ENCODE measurements around the gene LRP5. TPM values are rescaled to one million over a fixed set of nuclear protein-coding genes. Genes with fewer than 3 reads are reported as not detected.

LRP5 gene
- total RNA-seq, 1 donor from 2014 or later: 42.5 TPM

GRCh38 chr11:68459886-68460740 lies 147.7 kb downstream of the LRP5 start:
- DNase-seq (ENCODE audit: extremely low spot score in 2 of 2): peak in 1 of 2 donors; percentile 100
- Histone ChIP-seq H3K4me1 (peaks cover 37% of the 10 kb centered on the region), H3K36me3 (no peaks in the 10 kb centered on the region), H3K27me3 (no peaks in the 10 kb centered on the region), H3K9me3 (no peaks in the 10 kb centered on the region), H3K27ac (peak overlapping the region; percentile 98), H3K4me3 (peak overlapping the region; percentile 86 to 98)
- intact Hi-C loops (cut with DNase I): no loop called here
- TF ChIP-seq, protein P1, sequence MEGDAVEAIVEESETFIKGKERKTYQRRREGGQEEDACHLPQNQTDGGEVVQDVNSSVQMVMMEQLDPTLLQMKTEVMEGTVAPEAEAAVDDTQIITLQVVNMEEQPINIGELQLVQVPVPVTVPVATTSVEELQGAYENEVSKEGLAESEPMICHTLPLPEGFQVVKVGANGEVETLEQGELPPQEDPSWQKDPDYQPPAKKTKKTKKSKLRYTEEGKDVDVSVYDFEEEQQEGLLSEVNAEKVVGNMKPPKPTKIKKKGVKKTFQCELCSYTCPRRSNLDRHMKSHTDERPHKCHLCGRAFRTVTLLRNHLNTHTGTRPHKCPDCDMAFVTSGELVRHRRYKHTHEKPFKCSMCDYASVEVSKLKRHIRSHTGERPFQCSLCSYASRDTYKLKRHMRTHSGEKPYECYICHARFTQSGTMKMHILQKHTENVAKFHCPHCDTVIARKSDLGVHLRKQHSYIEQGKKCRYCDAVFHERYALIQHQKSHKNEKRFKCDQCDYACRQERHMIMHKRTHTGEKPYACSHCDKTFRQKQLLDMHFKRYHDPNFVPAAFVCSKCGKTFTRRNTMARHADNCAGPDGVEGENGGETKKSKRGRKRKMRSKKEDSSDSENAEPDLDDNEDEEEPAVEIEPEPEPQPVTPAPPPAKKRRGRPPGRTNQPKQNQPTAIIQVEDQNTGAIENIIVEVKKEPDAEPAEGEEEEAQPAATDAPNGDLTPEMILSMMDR (IDR thresholded peaks at IDR 0.05): no peak
- TF ChIP-seq POLR2A (IDR thresholded peaks at IDR 0.05) (no peak), POLR2AphosphoS5 (IDR thresholded peaks at IDR 0.05; ENCODE audit: insufficient read depth in 1 of 2, low read depth in 1 of 2) (peak; percentile 73 to 83)

DNA sequence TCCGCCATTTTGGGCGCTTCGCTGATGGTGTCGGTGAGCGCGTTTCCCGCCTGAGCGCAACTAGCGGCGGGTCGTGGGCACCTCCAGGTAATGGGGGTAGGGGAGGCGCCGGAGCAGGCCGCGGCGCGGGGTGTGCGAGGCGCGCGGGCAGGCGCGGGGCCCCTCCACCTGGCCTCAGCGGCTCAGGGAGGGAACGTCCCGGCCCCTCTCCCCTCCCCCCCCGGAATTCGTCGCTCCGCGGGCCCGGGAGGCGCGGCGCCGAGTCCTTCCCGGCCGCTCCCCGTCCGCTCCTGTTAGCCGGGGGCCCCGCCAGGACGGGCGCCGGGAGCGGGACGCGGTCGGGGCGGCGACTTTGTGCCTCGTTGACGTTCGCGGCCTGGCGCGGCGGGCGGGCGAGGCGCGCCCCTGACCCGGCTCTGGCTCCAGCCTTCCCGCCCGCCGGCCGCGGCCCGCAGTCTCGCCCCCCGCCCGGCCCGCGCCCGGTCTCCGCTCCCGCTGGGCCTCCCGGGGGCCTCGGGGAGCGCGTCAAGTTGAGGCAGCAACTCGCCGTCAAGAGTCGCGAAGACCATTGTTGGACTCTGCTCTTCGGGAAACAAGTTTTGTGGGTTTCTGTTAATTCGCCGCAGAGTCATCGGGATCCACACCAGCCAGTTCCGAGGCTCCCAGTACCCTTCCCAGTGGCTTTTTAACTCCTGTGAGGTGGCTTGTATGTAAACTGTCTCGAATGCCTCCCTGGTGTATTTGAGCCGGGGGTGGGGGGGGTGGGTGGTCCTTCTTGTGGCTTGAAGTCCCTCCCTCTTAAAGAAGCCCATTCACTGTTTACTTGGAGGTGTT lies 148.6 kb downstream of the LRP5 start, which contains the start of gene PPP6R3:
PPP6R3 (plus strand) TSS at position 12 of the 834 bp plus-strand sequence. CDS start 76,913 bp downstream, outside the sequence.
- TF ChIP-seq, protein P1 (IDR thresholded peaks at IDR 0.05): no peak
- TF ChIP-seq POLR2A (IDR thresholded peaks at IDR 0.05) (peak in 1 of 2 donors; percentile 67), POLR2AphosphoS5 (IDR thresholded peaks at IDR 0.05; ENCODE audit: insufficient read depth in 1 of 2, low read depth in 1 of 2) (no peak)
- H3K27me3 ChIP-seq: no peaks in the 10 kb centered on the region
- H3K4me3 ChIP-seq: peak within 1 kb of the TSS; percentile 86 to 98
- peak within 1 kb of the TSS; percentile 98 for H3K27ac ChIP-seq
- peaks cover 45% of the 10 kb centered on the region for H3K4me1 ChIP-seq
- DNase-seq (ENCODE audit: extremely low spot score in 2 of 2): no peak
- intact Hi-C loops (cut with DNase I): no loop called here
- H3K9me3 ChIP-seq: no peaks in the 10 kb centered on the region
- no peaks in the 10 kb centered on the region for H3K36me3 ChIP-seq

GRCh38 chr11:68461575-68461917 lies 149.2 kb downstream of the LRP5 start:
- TF ChIP-seq POLR2A (IDR thresholded peaks at IDR 0.05): no peak
- Histone ChIP-seq H3K27ac (peak overlapping the region; percentile 98), H3K36me3 (no peaks in the 10 kb centered on the region), H3K4me1 (peaks cover 51% of the 10 kb centered on the region), H3K9me3 (no peaks in the 10 kb centered on the region), H3K27me3 (no peaks in the 10 kb centered on the region), H3K4me3 (peak overlapping the region; percentile 86 to 98)
- intact Hi-C loops (cut with DNase I): no loop called here
- DNase-seq (ENCODE audit: extremely low spot score in 2 of 2): no peak

- H3K36me3 ChIP-seq: no peaks in the 10 kb centered on the region
- no peaks in the 10 kb centered on the region for H3K27me3 ChIP-seq
- DNase-seq (ENCODE audit: extremely low spot score in 2 of 2): no peak
- H3K9me3 ChIP-seq: no peaks in the 10 kb centered on the region
- no peak overlapping the region for H3K27ac ChIP-seq
- intact Hi-C loops (cut with DNase I): no loop called here
- TF ChIP-seq, protein P1 (IDR thresholded peaks at IDR 0.05): no peak
- no peak for TF ChIP-seq POLR2A (IDR thresholded peaks at IDR 0.05)
- no peak for TF ChIP-seq POLR2AphosphoS5 (IDR thresholded peaks at IDR 0.05; ENCODE audit: insufficient read depth in 1 of 2, low read depth in 1 of 2)
- H3K4me3 ChIP-seq: no peak overlapping the region
- H3K4me1 ChIP-seq: peaks cover 73% of the 10 kb centered on the region
Measured at GRCh38 chr11:68463714-68464113, 151.3 kb downstream of the LRP5 start.

GRCh38 chr11:68467201-68467834 lies 154.9 kb downstream of the LRP5 start:
- DNase-seq (ENCODE audit: extremely low spot score in 2 of 2): no peak
- H3K4me1 ChIP-seq: peaks cover 100% of the 10 kb centered on the region
- intact Hi-C loops (cut with DNase I): no loop called here

More at GRCh38 chr11:68467201-68467834, 154.9 kb downstream of the LRP5 start:
- no peaks in the 10 kb centered on the region for H3K36me3 ChIP-seq
- no peaks in the 10 kb centered on the region for H3K9me3 ChIP-seq
- H3K27me3 ChIP-seq: no peaks in the 10 kb centered on the region
- no peak overlapping the region for H3K4me3 ChIP-seq
- no peak overlapping the region for H3K27ac ChIP-seq
- TF ChIP-seq, protein P1 (IDR thresholded peaks at IDR 0.05): no peak
- no peak for TF ChIP-seq POLR2AphosphoS5 (IDR thresholded peaks at IDR 0.05; ENCODE audit: insufficient read depth in 1 of 2, low read depth in 1 of 2)

Data from vagina (tissue), 2 donors.